ENCODE measurements around the gene DCST1. TPM values are rescaled to one million over a fixed set of nuclear protein-coding genes. Genes with fewer than 3 reads are reported as not detected.
"Not testable (repeated sequence)": the region's sequence is repeated elsewhere in the genome, so short reads cannot be mapped to it uniquely, and the experiment has no call there.

DCST1 gene
- total and polyA plus RNA-seq, 2 of the 8 experiments (the other 6 are each of a cell fraction or from before 2014, with no cell fraction given) = not detected

GRCh38 chr1:154986736-154987135 is 46.9 kb upstream of the DCST1 start:
- not testable (repeated sequence) for H2BK12ac ChIP-seq (ENCODE audit: low read depth, low read length); FAIRE-seq

More at GRCh38 chr1:154986736-154987135, 46.9 kb upstream of the DCST1 start:
- WGBS, 2 experiments (ENCODE audit: extremely low coverage in 1 of 2, insufficient coverage in 1 of 2, insufficient read length in 1 of 2, insufficient replicate concordance in 2 of 2, low coverage in 1 of 2, low lambda C conversion rate in 2 of 2, missing lambda C conversion rate in 1 of 2) = 90% methylated on average over 3 of the region's 4 CpGs; no CpG with 5 or more reads in 1 of the 2 experiments
- not testable (repeated sequence) for H3K79me1 ChIP-seq (ENCODE audit: low read depth, low read length); H3K23me2 ChIP-seq (ENCODE audit: low read depth, low read length); H3K4me2 ChIP-seq (ENCODE audit: insufficient read depth in 1 of 2, low read depth in 2 of 2, low read length in 2 of 2); H3K27me3 ChIP-seq (replicated peaks in 1 of 4; ENCODE audit: control insufficient read depth in 3 of 4, extremely low read depth in 1 of 4, insufficient read depth in 3 of 4, low read length in 3 of 4); H3K18ac ChIP-seq (ENCODE audit: extremely low read depth, low read length); H2BK5ac ChIP-seq (ENCODE audit: low read depth, low read length); H3K9ac ChIP-seq (replicated peaks in 1 of 4; ENCODE audit: extremely low read depth in 1 of 4, low read depth in 3 of 4, low read length in 3 of 4); H4K5ac ChIP-seq (ENCODE audit: insufficient read length, low read depth, low read length); H3K27ac ChIP-seq (ENCODE audit: low read depth, low read length); H3K4ac ChIP-seq (replicated peaks; ENCODE audit: insufficient read length, low read depth, low read length); H2BK20ac ChIP-seq (ENCODE audit: low read length); H2BK15ac ChIP-seq (ENCODE audit: low read length); DNase-seq (ENCODE audit: low read depth in 1 of 2, low spot score in 2 of 2); H2BK120ac ChIP-seq (replicated peaks; ENCODE audit: low read depth, low read length); H4K8ac ChIP-seq (ENCODE audit: extremely low read depth, insufficient read depth, low read length); H3K23ac ChIP-seq (ENCODE audit: insufficient read length); H3K56ac ChIP-seq (replicated peaks; ENCODE audit: insufficient read length, low read depth, low read length); H3K4me1 ChIP-seq (replicated peaks in 1 of 4; ENCODE audit: control insufficient read depth in 3 of 4, insufficient read depth in 4 of 4, low read length in 3 of 4); H2AFZ ChIP-seq (ENCODE audit: low read length); H3K4me3 ChIP-seq (ENCODE audit: extremely low read depth in 1 of 4, insufficient read depth in 2 of 4, low read depth in 3 of 4, low read length in 4 of 4); H2AK5ac ChIP-seq (ENCODE audit: low read depth, low read length); H4K91ac ChIP-seq (replicated peaks; ENCODE audit: insufficient read length, low read length); H3K14ac ChIP-seq (ENCODE audit: insufficient read length); H3K9me3 ChIP-seq (ENCODE audit: insufficient read depth in 2 of 2, low read depth in 1 of 2, low read length in 1 of 2)
- Histone ChIP-seq H3K79me2 (ENCODE audit: control insufficient read depth in 1 of 2, insufficient read depth in 2 of 2, low read length in 2 of 2) (peaks cover 4 to 51% of the 10 kb centered on the region in 2 experiments), H4K20me1 (replicated peaks in 1 of 2; ENCODE audit: control insufficient read depth in 1 of 2, insufficient read depth in 2 of 2, low read length in 2 of 2) (peaks cover 15 to 22% of the 10 kb centered on the region in 2 experiments), H3K36me3 (ENCODE audit: control insufficient read depth in 2 of 4, insufficient read depth in 4 of 4, low read length in 3 of 4) (peaks cover 11 to 47% (median 33%) of the 10 kb centered on the region in 4 experiments)
- POLR2A ChIA-PET (ENCODE audit: partially characterized antibody) = interaction anchor here (0.6 to 42.8 kb wide), 7 partner anchors 7 to 156 kb away, joined by 3 to 702 read pairs (median 4); partner anchors contain the start of genes CKS1B, FLAD1, LENEP and PBXIP1
- CTCF ChIA-PET (ENCODE audit: partially characterized antibody) = interaction anchor here (1.5 to 20.6 kb wide), 3 partner anchors 10 to 152 kb away, joined by 3 to 334 read pairs (median 8); partner anchors contain the start of gene LENEP
